HUDEP-2 (cell line): ENCODE results near the gene PRRX2.
"Not testable (repeated sequence)": the region's sequence is repeated elsewhere in the genome, so short reads cannot be mapped to it uniquely, and the experiment has no call there.

Source experiments
- DNase-seq, 76 experiments: peaks; one replicate each; lab custom pipeline; 2025; ENCODE audit not compliant: unreplicated experiment in 76 of 76; lab: John Stamatoyannopoulos, UW

PRRX2 gene

GRCh38 chr9:129649726-129650679 lies 15.4 kb upstream of the PRRX2 start:
- DNase-seq, result no peak

GRCh38 chr9:129650680-129651235 lies 14.7 kb upstream of the PRRX2 start:
- no peak for DNase-seq

GRCh38 chr9:129653823-129654553 lies 11.5 kb upstream of the PRRX2 start:
- DNase-seq, result no peak

- DNase-seq, result no peak
Measured at GRCh38 chr9:129654554-129655040, 10.8 kb upstream of the PRRX2 start.

- no peak for DNase-seq
Measured at GRCh38 chr9:129655154-129655553, 10.3 kb upstream of the PRRX2 start.

GRCh38 chr9:129655696-129656095 lies 9.8 kb upstream of the PRRX2 start:
- no peak for DNase-seq

GRCh38 chr9:129656795-129657390 lies 8.6 kb upstream of the PRRX2 start:
- DNase-seq, result no peak

GRCh38 chr9:129661029-129661428 lies 4.4 kb upstream of the PRRX2 start:
- DNase-seq, result no peak

GRCh38 chr9:129662239-129662638 lies 3.2 kb upstream of the PRRX2 start:
- not testable (repeated sequence) for DNase-seq

- DNase-seq, result no peak
Measured at GRCh38 chr9:129664746-129665388, 580 bp upstream of the PRRX2 start.

GRCh38 chr9:129665814-129666520 lies 520 bp downstream of the PRRX2 start:
- DNase-seq, result no peak

GRCh38 chr9:129666575-129666974 lies 1.1 kb downstream of the PRRX2 start:
- no peak for DNase-seq

- no peak for DNase-seq
Measured at GRCh38 chr9:129667378-129667777, 1.9 kb downstream of the PRRX2 start.

- DNase-seq, result no peak
Measured at GRCh38 chr9:129667850-129668249, 2.4 kb downstream of the PRRX2 start.

- DNase-seq, result no peak
Measured at GRCh38 chr9:129669141-129669718, 3.8 kb downstream of the PRRX2 start.

- no peak for DNase-seq
Measured at GRCh38 chr9:129669946-129670345, 4.5 kb downstream of the PRRX2 start.

GRCh38 chr9:129671065-129671464 lies 5.6 kb downstream of the PRRX2 start:
- DNase-seq, result no peak

GRCh38 chr9:129671519-129671918 lies 6.1 kb downstream of the PRRX2 start:
- DNase-seq, result no peak

GRCh38 chr9:129672702-129673101 lies 7.3 kb downstream of the PRRX2 start:
- no peak for DNase-seq
